ENCODE measurements around the gene FADS2.

FADS2 gene

GRCh38 chr11:61846362-61847020 lies 18.4 kb downstream of the FADS2 start:
- DNase-seq (ENCODE audit: low spot score): no peak

- no peak for DNase-seq (ENCODE audit: low spot score)
These were observed 19.9 kb downstream of the FADS2 start for GRCh38 chr11:61847914-61848581.

- DNase-seq (ENCODE audit: low spot score): no peak
These were observed 20.5 kb downstream of the FADS2 start for GRCh38 chr11:61848631-61849030.

GRCh38 chr11:61850687-61851086 lies 22.6 kb downstream of the FADS2 start:
- no peak for DNase-seq (ENCODE audit: low spot score)

- no peak for DNase-seq (ENCODE audit: low spot score)
These were observed 23.2 kb downstream of the FADS2 start for GRCh38 chr11:61851113-61851899.

GRCh38 chr11:61851900-61852295 lies 23.8 kb downstream of the FADS2 start:
- DNase-seq (ENCODE audit: low spot score): no peak

- DNase-seq (ENCODE audit: low spot score): no peak
These were observed 25.6 kb downstream of the FADS2 start for GRCh38 chr11:61853698-61854169.

- no peak for DNase-seq (ENCODE audit: low spot score)
These were observed 26.3 kb downstream of the FADS2 start for GRCh38 chr11:61854206-61854895.

- DNase-seq (ENCODE audit: low spot score): no peak
These were observed 27.0 kb downstream of the FADS2 start for GRCh38 chr11:61854966-61855714.

- DNase-seq (ENCODE audit: low spot score): no peak
These were observed 28.0 kb downstream of the FADS2 start for GRCh38 chr11:61855939-61856680.

GRCh38 chr11:61860054-61860903 lies 32.2 kb downstream of the FADS2 start:
- DNase-seq (ENCODE audit: low spot score): no peak

- DNase-seq (ENCODE audit: low spot score): no peak
These were observed 33.5 kb downstream of the FADS2 start for GRCh38 chr11:61861634-61862033.

GRCh38 chr11:61862714-61863547 lies 34.8 kb downstream of the FADS2 start:
- no peak for DNase-seq (ENCODE audit: low spot score)

GRCh38 chr11:61863548-61864081 lies 35.5 kb downstream of the FADS2 start:
- DNase-seq (ENCODE audit: low spot score): no peak

GRCh38 chr11:61864814-61865775 lies 37.0 kb downstream of the FADS2 start:
- DNase-seq (ENCODE audit: low spot score): no peak

- no peak for DNase-seq (ENCODE audit: low spot score)
These were observed 38.3 kb downstream of the FADS2 start for GRCh38 chr11:61866231-61866957.

GRCh38 chr11:61866958-61867343 lies 38.9 kb downstream of the FADS2 start:
- no peak for DNase-seq (ENCODE audit: low spot score)

Data from AG20443 (cell line).